ENCODE measurements around the gene CDKL1.

- TF ChIP-seq ZNF747 (tag by site-specific recombination; IDR thresholded peaks at IDR 0.05) (no peak), ZNF10 (tag by site-specific recombination; IDR thresholded peaks at IDR 0.05) (no peak), CTCF (tag by site-specific recombination; IDR thresholded peaks at IDR 0.05) (no peak)
These were observed 56.6 kb downstream of the CDKL1 start for GRCh38 chr14:50340045-50340444.

Measured in HEK293 (cell line).